ENCODE measurements around the gene DTX3.
"Not testable (repeated sequence)": the region's sequence is repeated elsewhere in the genome, so short reads cannot be mapped to it uniquely, and the experiment has no call there.

The DTX3 gene

DNA sequence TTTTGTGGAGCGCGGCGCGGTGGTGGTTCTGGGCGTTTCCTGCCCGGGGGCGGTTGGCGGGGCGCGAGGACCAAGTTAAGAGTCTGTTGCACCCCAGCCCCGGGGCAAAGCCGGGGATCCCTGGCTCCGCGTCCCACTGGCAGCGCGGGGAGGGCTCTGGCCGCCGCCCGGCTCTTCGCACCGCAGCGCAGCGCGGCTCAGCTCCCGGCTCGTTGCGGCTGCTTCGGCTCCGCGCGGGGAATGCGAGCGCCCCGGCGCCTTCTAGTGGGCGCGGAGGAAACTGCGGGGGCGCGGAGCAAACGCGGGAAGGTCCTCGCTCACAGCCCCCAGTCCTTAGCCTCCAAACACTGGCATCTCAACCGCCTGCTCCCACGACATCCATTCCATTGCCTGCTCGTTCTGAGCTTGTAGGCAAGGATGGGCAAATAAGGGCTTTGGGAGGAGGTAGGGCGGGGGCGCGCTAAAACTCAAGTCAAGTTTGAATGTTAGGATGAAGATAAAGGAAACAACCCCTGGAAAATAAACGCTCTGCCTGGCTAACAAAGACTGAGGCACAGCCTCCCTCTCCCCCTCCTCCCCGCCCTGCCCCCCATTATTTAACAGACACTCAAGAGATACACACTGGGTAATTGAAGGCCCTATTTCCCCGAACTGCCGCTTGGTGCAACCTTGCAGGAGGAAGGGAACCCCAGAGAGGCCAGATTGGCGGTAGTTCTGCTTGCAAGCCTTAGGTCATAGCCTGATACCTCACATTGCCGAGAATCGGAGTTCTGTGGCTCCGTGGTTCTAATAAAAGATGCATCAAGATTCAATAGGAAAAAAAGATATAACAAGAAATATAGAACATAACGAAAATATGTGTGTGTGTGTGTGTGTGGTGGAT, 28.6 kb downstream of the DTX3 start, which contains the start of gene B4GALNT1:
Gene B4GALNT1 (minus strand): TSS at position 244 of the 883 bp plus-strand sequence. CDS start 1,069 bp downstream, outside the sequence.
- DNase-seq, result peak; percentile 59

DNA sequence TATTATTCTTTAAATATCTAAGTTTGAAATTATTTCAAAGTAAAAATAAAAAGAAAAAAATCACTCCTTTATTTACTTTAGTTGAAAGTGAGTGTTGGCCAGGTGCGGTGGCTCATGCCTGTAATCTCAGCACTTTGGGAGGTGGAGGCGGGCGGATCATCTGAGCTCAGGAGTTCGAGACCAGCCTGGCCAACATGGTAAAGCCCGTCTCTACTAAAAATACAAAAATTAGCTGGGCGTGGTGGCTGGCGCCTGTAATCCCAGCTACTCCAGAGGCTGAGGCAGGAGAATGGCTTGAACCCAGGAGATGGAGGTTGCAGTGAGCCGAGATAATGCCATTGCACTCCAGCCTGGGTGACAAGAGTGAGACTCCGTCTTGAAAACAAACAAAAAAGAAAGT, 32.1 kb downstream of the DTX3 start:
- not testable (repeated sequence) for DNase-seq

DNA sequence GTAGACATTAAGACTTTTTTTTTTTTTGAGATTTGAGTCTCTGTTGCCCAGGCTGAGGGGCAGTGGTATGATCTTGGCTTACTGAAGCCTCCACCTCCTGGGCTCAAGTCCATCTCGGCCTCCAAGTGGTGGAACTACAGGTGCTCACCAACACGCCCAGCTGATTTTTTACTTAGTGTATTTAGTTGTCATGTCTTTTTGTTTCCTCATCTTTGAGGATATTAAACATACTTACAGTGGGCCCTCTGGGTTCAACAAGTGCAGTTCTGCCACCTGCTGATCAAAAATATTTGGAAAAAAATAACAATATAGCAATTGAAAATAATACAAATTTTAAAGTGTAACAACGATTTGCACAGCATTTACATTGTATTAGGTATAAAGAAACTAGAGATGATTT, 32.7 kb downstream of the DTX3 start:
- no peak for DNase-seq

DNA sequence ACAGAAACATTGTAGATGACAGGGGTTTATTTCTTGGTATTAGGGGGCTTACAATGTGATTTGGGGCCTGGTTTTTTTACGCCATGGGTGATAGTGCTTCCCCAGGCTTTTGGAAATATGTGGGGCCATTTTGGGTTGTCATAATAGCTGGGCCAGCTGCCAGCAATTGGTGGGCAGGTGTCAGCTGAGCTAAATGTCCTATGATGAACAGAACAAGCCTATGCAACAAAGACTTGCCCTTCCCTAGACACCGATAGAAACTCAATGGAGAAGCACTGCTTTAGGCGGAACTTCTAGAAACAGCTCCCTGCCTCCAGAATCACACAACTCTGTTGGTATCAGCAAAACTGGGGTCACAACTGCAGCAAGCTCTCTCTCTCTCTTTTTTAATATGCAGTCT, 33.5 kb downstream of the DTX3 start:
- no peak for DNase-seq

DNA sequence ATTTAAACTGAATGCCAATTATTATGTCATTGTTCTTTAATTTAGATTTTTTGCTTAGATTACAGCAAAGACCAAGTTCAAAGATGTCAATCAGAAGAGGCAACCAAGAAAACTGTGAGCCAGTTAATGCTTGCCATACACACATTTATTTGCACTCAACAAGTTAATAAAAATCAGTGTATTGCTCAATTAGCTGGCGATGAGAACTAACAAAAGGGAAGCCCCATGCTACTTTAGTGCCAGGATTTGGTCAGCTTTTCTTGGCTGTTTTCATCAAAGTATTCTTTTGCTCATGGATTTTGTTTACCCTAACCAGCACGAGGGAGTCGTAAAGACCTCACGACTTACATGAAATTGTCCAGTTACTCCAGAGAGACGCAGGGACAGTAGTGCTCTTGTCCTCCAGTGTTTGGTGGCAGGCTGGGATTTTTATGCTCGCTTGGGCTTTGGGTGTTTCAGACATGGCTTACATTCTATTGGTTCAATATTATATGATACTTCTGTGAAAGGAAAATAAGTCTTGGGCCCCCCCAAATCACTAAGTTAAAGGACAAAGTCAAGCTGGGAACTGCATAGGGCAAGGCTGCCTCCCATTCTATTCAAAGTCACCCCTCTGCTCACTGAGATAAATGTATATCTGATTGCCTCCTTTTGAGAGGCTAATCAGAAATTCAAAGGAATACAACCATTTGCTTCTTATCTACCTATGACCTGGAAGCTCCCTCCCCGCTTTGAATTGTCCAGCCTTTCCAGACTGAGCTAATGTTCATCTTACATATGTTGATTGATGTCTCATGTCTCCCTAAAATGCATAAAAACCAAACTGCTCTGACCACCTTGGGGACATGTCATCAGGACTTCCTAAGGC, 35.8 kb downstream of the DTX3 start:
- no peak for DNase-seq

DNA sequence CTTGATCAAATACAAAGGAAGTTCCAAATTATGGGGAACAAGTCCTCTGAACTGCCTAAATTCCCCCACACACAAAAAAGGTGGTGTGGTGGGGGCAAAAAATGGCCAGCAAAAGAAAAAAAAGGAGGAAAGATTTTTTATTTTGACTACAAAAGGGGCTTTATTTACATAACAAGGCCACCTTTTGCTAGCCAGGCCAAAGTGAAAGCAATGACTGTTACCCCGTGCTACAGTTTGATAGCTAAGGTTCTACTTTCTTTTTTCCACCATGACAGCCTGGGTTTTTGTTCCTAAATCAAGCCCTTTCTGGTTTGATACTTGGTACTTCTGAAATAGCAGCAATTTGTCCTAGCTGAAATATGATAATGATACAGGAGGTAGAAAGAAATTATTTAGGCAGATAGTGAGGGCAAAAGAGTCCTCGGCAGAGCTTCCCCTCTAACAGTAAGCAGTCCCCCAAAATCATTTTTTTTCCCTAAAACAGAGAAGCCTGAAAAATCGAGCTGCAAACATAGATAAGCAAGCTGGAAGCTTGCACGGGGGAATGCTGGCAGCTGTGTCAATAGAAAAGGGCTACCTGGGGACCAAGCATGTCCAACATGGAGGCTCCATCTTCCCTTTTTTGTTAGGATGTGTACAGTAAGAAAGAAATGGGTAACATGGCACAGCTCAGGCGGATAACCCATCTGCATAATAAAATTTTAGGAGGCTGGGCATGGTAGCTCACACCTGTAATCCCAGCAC, 37.2 kb downstream of the DTX3 start:
- DNase-seq, result no peak

DNA sequence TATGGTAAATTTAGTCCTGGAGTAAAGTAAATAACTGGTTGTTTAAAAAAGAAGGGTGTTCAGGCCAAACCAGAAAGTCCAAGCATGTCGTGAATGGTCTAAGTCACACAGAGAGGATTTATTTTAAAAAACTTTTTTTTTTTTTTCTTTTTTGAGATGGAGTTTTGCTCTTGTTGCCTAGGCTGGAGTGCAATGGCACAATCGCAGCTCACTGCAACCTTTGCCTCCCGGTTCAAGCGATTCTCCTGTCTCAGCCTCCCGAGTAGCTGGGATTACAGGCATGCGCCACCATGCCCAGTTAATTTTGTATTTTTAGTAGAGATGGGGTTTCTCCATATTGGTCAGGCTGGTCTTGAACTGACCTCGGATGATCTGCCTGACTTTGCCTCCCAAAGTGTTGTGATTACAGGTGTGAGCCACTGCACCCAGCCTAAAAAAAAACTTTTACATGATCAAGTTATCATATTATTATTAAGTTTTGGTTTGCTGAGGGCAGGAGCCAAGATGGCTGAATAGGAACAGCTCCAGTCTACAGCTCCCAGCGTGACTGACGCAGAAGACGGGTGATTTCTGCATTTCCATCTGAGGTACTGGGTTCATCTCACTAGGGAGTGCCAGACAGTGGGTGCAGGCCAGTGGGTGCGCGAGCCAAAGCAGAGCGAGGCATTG, 41.5 kb downstream of the DTX3 start:
- DNase-seq, result peak; percentile 43

DNA sequence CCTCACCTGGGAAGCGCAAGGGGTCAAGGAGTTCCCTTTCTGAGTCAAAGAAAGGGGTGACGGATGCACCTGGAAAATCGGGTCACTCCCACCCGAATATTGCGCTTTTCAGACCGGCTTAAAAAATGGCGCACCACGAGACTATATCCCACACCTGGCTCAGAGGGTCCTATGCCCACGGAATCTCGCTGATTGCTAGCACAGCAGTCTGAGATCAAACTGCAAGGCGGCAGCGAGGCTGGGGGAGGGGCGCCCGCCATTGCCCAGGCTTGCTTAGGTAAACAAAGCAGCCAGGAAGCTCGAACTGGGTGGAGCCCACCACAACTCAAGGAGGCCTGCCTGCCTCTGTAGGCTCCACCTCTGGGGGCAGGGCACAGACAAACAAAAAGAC, 42.0 kb downstream of the DTX3 start:
- DNase-seq, result not testable (repeated sequence)

DNA sequence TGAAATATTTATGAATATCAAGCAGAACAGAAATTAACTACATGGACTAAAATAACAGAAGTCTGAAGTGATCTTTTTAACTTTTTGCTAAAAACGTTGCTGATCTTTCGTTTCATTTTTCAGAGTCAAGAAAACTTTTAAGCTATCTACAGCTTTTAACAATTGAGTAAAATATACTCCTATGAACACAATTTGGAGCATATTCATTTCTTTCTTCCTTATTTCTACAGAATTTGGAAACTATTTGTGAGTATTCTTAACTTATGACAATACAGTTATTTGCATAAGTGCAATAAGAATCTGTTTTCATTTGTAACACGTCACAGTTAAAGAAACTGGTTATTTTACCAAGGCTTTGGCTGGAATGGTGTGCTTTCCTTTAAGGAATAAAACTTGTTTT, 49.4 kb downstream of the DTX3 start:
- no peak for DNase-seq

DNA sequence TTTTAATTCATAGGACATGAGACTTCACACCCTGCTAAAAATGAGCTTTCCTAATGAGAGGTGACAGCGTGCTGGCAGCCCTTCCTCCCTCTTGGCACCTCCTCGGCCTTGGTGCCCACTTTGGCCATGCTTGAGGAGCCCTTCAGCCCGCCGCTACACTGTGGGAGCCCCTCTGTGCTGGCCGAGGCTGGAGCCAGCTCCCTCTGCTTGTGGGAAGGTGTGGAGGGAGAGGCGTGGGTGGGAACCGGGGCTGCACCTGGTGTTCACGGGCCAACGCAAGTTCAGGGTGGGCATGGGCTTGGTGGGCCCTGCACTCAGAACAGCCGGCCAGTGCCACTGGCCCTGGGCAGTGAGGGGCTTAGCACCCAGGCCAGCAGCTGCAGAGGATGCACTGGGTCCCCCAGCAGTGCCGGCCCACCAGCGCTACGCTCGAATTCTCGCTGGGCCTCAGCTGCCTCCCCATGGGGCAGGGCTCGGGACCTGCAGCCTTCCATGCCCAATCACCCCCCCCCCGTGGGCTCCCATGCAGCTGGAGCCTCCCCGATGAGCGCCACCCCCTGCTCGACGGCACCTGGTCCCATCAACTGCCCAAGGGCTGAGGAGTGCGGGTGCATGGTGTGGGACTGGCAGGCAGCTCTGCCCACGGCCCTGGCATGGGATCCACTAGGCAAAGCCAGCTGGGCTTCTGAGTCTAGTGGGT, 51.1 kb downstream of the DTX3 start:
- no peak for DNase-seq

DNA sequence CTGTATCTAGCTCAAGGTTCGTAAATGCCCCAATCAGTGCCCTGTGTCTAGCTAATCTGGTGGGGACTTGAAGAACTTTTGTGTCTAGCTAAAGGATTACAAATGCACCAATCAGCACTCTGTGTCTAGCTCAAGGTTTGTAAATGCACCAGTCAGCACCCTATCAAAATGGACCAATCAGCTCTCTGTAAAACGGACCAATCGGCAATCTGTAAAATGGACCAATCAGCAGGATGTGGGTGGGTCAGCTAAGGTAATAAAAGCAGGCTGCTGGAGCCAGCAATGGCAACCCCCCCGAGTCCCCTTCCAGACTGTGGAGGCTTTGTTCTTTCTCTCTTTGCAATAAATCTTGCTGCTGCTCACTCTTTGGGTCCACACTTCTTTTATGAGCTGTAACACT, 51.8 kb downstream of the DTX3 start:
- not testable (repeated sequence) for DNase-seq

DNA sequence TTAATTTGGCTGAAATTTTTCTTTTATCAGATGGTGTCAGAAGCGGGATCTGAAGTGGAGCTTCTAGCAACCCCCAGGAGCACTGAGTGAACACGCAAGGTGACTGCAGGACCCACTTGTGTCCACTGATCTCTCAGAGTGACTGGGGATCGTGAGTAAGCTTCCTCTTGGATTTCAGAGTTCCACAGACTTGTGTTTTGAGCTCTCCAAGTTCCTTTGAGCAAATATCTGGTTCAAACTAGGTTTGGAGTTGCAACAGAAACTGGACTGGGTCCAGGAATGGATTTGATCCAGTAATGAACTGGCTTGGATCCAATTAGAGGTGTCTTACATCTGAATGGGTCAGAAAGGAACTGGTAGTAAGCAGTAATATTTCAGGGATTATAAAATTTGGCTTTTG, 53.1 kb downstream of the DTX3 start:
- DNase-seq, result no peak

DNA sequence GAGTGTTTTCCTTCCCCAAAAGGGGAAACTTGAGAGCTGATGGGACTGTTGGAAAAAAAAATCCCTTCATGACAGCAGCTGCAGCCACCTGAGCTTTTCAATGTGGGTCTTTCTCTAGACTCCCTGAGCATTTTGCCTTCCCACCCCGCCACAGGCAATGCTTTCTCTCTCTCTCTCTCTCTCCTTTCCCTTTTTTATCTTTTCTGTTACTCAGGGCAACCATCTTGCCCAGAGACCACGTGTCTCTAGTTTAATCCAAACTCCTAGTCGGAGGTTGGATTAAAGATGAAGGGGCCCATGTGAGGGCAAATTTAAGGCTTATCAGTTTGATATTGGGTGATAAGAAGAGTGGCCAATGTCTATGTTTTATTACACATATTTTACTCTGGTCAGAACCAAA, 54.3 kb downstream of the DTX3 start:
- no peak for DNase-seq
